Cardiac fibroblast (primary cell): ENCODE results near the gene RNF213.
"Not testable (repeated sequence)": the region's sequence is repeated elsewhere in the genome, so short reads cannot be mapped to it uniquely, and the experiment has no call there.

ENCODE experiments used
- DNase-seq, 2 donors: peaks; one replicate each; pipeline versions ENCODE4 v3.0.0 to v3.0.0-alpha.2; 2010; ENCODE audit warnings: low read depth in 2 of 2
- H3K4me3 ChIP-seq, 2 donors: replicated peaks in 1 of 2; 1 replicate in 1 of 2; 2 replicates in 1 of 2; pipeline ENCODE4 v1.5.1; 2011; ENCODE audit warnings: low read depth in 2 of 2, low read length in 2 of 2, mild to moderate bottlenecking in 2 of 2, moderate library complexity in 1 of 2
- TF ChIP-seq, protein P1 (sequence below): IDR thresholded peaks from one replicate; pipeline ENCODE4 v1.5.1; 2011; ENCODE audit warnings: low read depth, mild to moderate bottlenecking, low read length, inconsistent platforms

The RNF213 gene

GRCh38 chr17:80232438-80232837 lies 28.2 kb upstream of the RNF213 start:
- TF ChIP-seq, protein P1, sequence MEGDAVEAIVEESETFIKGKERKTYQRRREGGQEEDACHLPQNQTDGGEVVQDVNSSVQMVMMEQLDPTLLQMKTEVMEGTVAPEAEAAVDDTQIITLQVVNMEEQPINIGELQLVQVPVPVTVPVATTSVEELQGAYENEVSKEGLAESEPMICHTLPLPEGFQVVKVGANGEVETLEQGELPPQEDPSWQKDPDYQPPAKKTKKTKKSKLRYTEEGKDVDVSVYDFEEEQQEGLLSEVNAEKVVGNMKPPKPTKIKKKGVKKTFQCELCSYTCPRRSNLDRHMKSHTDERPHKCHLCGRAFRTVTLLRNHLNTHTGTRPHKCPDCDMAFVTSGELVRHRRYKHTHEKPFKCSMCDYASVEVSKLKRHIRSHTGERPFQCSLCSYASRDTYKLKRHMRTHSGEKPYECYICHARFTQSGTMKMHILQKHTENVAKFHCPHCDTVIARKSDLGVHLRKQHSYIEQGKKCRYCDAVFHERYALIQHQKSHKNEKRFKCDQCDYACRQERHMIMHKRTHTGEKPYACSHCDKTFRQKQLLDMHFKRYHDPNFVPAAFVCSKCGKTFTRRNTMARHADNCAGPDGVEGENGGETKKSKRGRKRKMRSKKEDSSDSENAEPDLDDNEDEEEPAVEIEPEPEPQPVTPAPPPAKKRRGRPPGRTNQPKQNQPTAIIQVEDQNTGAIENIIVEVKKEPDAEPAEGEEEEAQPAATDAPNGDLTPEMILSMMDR: no peak
- no peak overlapping the region for H3K4me3 ChIP-seq
- DNase-seq: no peak

DNA sequence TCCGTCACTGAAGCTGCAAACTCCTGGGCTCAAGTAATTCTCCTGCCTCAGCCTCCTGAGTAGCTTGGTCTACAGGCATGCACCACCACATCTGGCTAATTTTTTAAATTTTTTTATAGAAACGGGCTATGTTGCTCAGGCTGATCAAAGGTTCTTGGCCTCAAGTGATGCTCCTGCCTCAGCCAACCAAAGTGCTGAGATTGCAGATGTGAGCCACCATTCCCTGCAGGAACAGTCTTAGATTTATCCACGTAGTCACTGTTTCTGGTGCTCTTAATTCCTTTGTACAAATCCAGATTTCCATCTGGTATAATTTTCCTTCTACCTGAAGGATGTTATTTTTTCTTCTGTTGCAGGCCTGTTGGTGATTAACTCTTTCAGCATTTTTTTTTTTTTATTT lies 27.4 kb upstream of the RNF213 start:
- TF ChIP-seq, protein P1: no peak
- no peak overlapping the region for H3K4me3 ChIP-seq
- no peak for DNase-seq

DNA sequence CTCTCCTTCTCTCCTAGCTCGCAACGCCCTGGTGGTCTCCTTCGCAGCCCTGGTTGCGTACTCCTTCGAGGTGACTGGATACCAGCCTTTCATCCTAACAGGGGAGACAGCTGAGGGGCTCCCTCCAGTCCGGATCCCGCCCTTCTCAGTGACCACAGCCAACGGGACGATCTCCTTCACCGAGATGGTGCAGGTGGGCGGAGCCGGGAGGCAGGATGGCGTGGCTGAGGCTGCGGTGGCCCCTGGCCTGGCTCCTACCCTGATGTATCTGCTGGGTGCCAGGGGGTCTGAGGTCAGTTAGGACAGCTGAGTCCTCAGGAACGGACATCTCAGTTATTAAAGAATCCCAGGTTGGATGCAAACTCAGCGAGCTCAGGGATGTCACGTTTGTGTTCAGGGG lies 23.7 kb upstream of the RNF213 start:
- DNase-seq: no peak
- TF ChIP-seq, protein P1: no peak

DNA sequence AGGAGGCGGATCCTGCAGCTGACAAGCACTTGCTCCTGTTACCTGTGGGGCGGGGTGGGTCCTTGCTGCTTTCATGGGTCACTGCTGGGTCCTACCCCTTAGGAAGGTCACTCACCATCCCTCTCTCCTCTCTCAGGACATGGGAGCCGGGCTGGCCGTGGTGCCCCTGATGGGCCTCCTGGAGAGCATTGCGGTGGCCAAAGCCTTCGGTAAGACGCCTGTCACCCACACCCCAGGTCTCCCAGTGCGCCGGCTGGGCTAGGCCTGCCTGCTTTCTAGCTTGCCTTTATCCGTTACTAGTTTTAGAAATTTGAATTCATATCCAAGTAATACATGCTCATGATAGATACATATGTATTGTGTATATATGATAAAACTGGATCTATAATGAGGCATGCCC lies 23.3 kb upstream of the RNF213 start:
- TF ChIP-seq, protein P1: no peak
- H3K4me3 ChIP-seq: no peak overlapping the region
- DNase-seq: no peak

More for the DNA sequence above, 23.7 kb upstream of the RNF213 start:
- H3K4me3 ChIP-seq: no peak overlapping the region

- DNase-seq: no peak
- H3K4me3 ChIP-seq: no peak overlapping the region
- TF ChIP-seq, protein P1: no peak
Measured at GRCh38 chr17:80242505-80242904, 18.1 kb upstream of the RNF213 start.

DNA sequence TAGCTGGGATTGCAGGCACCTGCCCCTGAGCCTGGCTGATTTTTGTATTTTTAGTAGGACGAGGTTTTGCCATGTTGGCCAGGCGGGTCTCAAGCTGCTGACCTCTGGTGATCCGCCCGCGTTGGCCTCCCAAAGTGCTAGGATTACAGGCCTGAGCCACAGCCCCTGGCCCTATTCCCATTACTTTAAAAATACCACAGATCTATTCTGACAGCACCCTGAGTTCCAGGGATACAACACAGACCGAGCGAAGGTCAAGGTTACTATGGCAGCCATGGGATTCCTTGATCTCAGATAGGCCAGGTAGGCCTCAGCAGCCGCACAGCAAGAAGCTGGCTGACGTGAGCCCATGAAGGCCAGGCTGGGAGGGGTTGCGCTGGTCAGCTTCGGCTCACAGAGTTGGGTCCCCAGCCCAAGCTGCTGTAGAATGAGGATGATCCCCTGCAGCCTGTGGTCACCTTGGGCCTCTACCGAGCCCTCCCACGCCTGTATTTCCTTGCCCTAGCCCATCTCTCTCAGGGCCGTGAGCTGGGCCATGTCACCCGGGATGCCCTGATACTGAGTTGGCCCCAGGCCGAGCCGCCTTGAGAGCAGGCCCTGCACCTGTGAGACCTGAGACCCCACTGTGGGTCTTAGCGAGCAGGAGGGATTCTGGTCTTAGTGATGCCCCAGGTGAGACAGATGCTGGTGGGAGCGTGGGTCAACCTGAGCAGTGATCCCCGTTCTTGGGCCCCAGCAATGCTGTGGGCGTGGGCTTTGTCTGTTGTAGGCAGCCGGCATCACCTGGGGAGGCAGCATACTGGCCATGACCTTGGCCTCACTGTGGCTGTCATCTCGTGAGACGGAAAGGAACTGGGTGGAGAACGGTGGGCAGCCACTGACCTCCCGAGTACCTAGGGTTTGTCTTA lies 16.9 kb upstream of the RNF213 start:
- no peak overlapping the region for H3K4me3 ChIP-seq
- TF ChIP-seq, protein P1: no peak
- DNase-seq: no peak

- DNase-seq, H3K4me3 ChIP-seq: not testable (repeated sequence)
Measured at GRCh38 chr17:80244448-80244847, 16.2 kb upstream of the RNF213 start.
